ENCODE measurements around the gene NCKAP5.

DNA sequence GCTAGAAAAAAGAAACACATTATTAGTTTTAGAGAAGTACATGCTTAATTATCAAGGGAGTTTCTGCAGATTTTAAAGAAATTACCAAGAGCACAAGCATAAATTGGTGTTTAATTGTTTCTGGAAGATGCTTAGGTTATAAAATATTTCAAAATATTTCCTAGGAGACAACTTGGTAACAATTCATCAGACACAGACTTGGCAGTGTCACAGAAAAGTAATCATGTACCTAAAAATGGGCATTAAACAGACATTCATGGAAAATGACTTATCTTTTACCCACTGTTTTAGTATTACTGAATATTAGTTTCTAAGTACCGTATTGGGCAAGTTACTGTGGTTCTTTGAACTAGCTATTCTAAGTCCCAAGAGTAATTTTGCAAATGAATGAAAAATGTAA is 469.5 kb downstream of the NCKAP5 start:
- TF ChIP-seq, protein P1, sequence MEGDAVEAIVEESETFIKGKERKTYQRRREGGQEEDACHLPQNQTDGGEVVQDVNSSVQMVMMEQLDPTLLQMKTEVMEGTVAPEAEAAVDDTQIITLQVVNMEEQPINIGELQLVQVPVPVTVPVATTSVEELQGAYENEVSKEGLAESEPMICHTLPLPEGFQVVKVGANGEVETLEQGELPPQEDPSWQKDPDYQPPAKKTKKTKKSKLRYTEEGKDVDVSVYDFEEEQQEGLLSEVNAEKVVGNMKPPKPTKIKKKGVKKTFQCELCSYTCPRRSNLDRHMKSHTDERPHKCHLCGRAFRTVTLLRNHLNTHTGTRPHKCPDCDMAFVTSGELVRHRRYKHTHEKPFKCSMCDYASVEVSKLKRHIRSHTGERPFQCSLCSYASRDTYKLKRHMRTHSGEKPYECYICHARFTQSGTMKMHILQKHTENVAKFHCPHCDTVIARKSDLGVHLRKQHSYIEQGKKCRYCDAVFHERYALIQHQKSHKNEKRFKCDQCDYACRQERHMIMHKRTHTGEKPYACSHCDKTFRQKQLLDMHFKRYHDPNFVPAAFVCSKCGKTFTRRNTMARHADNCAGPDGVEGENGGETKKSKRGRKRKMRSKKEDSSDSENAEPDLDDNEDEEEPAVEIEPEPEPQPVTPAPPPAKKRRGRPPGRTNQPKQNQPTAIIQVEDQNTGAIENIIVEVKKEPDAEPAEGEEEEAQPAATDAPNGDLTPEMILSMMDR (IDR thresholded peaks at IDR 0.05; ENCODE audit: insufficient read depth, low read length), result no peak
- TF ChIP-seq POLR2AphosphoS5 (IDR thresholded peaks at IDR 0.05; ENCODE audit: low read depth), result no peak
- no peak for TF ChIP-seq GABPA (IDR thresholded peaks at IDR 0.05; ENCODE audit: low read depth)
- TF ChIP-seq, protein P2, sequence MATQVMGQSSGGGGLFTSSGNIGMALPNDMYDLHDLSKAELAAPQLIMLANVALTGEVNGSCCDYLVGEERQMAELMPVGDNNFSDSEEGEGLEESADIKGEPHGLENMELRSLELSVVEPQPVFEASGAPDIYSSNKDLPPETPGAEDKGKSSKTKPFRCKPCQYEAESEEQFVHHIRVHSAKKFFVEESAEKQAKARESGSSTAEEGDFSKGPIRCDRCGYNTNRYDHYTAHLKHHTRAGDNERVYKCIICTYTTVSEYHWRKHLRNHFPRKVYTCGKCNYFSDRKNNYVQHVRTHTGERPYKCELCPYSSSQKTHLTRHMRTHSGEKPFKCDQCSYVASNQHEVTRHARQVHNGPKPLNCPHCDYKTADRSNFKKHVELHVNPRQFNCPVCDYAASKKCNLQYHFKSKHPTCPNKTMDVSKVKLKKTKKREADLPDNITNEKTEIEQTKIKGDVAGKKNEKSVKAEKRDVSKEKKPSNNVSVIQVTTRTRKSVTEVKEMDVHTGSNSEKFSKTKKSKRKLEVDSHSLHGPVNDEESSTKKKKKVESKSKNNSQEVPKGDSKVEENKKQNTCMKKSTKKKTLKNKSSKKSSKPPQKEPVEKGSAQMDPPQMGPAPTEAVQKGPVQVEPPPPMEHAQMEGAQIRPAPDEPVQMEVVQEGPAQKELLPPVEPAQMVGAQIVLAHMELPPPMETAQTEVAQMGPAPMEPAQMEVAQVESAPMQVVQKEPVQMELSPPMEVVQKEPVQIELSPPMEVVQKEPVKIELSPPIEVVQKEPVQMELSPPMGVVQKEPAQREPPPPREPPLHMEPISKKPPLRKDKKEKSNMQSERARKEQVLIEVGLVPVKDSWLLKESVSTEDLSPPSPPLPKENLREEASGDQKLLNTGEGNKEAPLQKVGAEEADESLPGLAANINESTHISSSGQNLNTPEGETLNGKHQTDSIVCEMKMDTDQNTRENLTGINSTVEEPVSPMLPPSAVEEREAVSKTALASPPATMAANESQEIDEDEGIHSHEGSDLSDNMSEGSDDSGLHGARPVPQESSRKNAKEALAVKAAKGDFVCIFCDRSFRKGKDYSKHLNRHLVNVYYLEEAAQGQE (IDR thresholded peaks at IDR 0.05; ENCODE audit: insufficient replicate concordance, low read depth), result no peak

All from HL-60 (cell line).